ENCODE measurements around the gene FOXM1.
A peak's percentile ranks its signal among the peaks of the same experiment; 100 is the strongest.
"Not testable (repeated sequence)": the region's sequence is repeated elsewhere in the genome, so short reads cannot be mapped to it uniquely, and the experiment has no call there.

FOXM1 gene

DNA sequence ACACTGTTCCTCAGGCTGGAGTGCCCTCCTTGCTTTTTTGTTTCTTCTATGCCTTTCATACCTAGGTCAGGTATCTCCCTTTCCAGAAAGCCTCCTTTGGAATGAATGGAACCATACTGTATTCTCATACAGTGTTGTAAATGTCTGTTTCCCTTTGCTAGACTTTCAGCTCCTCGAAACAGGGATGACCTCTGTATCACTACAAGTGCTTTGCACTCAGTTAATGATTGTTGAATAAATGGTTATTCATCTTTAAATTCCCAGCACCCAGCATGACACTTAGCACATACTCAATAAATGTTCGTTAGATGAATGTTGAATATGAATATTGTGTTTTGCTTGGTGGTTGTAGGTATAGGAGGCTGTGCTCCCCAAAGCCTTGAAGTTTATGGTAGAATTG is 7.8 kb upstream of the FOXM1 start:
- ATAC-seq: no peak

DNA sequence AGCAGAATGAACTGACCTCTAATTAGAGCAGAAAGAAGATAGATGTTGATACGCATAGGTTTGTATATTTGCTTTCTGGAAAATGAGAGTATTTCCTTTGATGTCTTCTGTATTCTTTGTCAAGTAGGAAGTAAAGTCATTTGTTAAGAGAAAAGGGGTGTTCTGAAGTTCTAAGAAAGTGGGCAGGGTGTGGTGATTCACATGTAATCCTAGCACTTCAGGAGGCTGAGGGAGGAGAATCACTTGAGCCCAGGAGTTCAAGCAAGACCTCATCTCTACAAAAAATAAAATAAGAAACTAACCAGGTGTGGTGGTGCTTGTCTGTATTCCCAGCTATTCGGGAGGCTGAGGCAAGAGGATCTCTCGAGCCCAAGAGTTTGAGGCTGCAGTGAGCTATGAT is 2.9 kb upstream of the FOXM1 start:
- ATAC-seq: peak; percentile 45 to 54

DNA sequence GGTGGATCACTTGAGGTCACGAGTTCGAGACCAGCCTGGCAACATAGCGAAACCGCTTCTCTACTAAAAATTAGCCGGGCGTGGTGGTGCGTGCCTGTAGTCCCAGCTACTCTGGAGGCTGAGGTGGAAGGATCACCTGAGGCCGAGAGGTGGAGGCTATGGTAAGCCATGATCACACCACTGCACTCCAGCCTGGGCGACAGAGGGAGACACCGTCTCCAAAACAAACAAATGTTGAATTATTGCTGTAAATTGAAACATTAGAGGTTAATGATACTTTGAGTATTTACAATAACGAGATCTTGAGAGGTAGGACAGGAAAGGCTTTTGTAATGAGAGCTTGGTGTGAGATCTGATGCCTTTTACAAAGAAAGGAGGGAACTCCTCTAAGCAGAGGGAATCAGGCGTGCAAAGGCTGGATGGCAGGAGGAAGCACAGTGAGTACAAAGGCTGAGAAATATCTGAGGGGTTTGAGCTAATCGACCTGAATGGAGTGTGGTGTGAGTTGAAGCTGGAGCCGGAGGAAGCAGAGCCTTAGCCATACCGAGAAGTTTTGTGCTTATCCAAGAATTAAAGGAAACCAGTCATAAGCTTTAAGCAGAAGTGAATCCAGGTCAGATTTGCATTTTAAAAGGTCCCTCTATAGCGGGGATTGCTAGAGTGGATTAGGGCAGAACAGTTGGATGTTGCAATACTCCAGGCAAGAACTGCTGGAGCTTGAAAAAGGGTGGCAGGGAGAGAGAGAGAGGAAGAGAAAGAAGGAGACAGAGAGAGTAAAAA is 1.2 kb upstream of the FOXM1 start:
- peak in 1 of 2 donors; percentile 6 for ATAC-seq

DNA sequence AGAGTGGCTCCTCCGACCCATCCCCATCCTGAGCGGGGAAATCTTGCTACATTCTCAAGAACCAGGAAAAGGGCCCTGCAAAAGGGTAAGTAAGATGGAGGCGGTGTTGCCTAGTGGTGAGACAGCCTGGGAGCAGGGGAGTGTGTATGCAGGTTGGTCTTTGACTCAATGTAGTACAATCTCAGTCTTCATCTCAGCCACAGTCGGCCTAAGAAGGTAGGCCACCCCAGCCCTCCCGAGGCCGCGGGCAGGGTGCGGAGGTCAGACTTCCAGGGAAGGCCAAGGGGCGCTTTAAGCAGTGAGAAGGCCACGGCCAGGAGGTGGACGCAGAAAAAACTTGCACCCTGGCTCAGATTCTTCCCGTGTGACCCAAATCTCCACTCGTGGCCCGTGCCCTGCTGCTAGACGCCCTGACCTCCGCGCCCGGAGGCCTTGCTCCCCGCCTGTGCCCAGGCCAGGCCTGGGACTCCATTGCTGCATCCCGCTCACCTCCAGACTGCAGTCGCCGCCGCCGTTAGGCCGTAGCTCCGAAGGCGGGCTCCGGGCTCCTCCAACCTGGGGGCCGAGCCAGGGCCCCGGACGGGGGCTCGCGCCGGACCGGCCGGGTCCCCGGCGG is 435 bp downstream of the FOXM1 start:
- ATAC-seq: peak; percentile 28 to 43

DNA sequence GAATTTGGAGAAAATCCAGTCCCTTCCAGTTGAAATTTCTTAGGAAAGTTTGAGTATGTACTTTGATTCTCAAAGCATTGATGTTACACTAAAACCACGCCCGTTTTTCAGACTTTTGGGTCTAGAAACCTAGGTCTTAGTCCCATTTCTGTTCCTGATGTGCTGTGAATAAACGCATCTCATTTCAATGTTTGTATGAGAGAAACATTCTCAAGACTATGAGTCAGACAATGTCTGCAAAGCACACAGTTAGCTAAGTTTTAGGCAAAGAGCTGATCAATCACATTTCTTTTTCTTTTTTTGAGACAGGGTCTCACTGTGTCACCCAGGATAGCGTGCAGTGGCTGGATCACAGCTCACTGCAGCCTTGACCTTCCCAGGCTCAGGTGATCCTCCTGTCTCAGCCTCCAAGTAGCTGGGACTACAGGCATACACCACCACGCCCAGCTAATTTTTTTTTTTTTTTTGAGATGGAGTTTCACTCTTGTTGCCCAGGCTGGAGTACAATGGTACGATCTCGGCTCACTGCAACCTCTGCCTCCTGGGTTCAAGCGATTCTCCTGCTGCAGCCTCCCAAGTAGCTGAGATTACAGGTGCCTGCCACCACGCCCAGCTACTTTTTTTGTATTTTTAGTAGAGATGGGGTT is 7.9 kb downstream of the FOXM1 start:
- not testable (repeated sequence) for ATAC-seq

DNA sequence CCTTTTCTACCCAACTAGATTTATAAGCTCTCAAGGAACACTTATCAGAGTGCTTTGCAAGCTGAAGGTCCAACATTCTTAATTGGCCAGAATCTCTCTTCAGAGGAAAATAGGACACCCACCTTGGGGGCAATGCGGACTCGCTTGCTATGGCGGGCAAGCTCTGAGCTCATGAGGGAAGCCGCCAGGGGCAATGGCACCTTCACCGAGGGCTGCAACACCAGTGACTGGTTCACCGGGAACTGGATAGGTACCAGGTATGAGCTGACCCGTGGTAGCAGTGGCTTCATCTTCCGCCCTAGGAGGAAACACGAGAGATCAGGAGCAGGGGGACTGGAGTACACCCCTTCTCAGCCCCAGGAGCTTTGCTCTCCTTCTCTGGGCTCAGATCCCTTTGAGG is 12.8 kb downstream of the FOXM1 start:
- no peak for ATAC-seq

DNA sequence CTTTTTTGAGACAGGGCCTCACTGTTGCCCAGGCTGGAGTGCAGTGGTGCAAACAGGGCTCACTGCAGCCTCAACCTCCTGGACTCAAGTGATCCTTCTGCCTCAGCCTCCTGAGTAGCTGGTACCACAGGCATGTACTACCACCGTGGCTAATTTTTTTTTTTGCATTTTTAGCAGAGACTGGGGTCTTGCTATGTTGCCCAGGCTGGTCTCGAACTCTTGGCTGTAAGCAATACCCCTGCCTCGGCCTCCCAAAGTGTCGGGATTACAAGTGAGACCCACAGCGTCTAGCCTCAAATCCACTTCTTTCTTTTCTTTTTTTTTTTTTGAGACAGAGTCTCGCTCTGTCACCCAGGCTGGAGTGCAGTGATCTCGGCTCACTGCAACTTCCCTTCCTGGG is 13.6 kb downstream of the FOXM1 start:
- ATAC-seq: not testable (repeated sequence)

DNA sequence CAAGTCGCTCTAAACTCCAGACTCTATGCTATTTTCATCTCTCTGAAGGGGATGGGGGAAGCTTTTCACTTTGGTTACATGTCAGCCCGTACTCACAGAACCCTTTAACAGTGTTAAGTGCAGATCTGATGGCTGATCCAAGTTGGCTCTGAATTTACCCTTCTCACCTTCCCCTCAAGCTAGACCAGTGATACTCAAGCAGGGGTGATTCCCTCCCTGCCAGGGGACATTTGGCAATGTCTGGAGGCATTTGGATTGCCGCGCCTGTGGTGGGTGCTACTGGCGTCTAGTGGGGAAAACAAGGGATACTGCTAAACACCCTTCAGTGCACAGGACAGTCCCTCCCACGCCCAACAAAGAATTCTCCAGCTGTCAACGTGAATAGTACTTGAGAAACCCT is 14.1 kb downstream of the FOXM1 start:
- no peak for ATAC-seq

DNA sequence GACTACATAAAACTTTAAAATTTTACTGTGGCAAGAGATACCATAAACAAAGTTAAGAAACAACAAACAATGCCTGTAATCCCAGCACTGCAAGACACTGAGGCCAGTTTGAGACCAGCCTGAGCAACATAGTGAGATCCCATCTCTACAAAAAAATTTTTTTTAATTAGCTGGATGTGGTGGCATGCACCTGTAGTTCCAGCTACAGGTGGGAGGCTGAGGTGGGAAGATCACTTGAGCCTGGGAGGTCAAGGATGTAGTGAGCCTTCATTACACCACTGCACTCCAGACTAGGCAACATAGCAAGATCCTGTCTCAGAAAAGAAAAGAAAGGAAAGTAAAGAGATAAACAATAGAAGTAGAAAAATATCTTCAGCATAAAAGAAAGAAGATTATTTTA is 16.8 kb downstream of the FOXM1 start:
- no peak for ATAC-seq

DNA sequence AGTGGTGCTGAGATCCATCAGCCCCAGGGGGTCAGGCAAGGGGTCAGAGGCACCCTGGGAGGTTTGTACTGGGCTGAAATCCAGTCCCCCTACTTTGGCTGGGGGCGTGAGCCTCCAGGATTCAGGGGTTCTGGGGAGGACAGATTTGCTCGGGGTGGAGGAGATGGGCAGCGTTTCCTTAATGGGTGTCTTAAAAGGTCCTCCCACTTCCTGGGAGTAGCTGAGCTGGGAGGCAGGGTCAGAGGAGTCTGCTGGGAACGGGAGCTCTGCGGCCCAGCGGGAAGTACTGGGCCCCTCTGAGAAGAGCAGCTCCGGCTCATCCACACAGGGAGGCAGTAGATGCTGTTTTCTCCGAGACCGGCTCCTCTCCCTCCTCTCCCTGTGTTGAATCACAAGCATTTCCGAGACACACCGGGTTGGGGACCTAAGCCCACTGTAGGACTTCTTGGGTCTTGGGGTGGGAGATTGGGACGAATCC is 18.0 kb downstream of the FOXM1 start:
- ATAC-seq: no peak

DNA sequence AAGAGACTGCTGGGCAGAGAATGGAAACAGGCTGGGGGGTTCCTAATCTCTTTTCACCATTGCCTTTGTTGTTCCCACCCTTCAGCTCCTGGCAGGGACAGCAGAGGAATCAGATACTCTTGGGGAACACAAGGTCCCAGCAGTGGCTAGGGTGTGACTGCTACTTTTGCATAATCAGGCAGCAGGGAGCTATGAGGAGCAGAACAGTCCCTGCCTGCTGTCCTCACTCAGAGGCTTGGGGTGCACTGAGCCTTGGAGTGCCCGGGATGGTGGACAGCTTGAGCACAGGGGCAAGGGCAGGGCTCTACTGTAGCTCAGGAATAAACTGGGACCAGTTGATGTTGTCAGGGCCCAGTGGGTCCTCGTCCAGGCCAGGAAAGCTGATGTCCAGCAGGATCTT is 18.6 kb downstream of the FOXM1 start:
- no peak for ATAC-seq

DNA sequence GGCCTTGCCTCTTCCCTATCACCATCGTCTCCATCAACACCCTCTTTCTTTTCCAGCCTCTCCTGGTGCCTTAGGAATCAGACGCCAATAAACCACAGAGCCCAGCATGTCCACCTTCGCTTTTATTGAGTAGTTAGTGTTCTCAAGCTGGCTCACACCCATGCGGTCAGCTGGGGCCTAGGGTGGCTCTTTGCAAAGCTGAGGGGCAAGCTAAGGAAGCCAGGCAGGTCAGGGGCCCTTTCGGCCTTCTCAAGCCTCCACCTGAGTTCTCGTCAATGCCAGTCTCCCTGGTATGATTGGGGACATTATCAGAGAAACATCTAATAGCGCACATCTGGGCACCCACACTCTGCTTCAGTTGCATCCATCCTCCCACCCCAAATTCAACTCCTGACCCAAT is 19.4 kb downstream of the FOXM1 start:
- no peak for ATAC-seq

DNA sequence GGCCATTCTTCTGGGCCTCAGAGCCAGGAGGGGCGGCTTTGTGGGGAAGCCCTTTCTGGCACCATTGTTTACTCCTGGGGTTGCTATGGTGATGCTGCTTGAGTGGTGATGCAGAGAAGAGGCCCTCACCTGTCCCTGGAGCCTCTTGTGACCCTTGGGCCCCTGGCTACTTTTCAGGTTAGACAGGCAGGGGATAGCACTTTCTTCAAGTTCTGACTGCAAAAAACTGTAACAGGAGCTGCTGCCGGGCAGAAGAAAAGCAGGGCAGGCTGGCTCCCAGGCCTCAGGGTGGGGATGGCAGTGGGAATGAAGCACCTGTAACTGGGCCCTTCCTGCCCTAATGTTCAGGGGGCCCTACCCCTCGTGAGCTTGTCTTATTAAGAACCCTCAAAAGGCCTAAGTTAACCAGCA is 19.9 kb downstream of the FOXM1 start, which contains the start of gene TEX52:
TEX52 (minus strand) TSS at position 19 of the 411 bp plus-strand sequence; CDS start at position 6, 13 bp downstream.
- ATAC-seq: no peak

DNA sequence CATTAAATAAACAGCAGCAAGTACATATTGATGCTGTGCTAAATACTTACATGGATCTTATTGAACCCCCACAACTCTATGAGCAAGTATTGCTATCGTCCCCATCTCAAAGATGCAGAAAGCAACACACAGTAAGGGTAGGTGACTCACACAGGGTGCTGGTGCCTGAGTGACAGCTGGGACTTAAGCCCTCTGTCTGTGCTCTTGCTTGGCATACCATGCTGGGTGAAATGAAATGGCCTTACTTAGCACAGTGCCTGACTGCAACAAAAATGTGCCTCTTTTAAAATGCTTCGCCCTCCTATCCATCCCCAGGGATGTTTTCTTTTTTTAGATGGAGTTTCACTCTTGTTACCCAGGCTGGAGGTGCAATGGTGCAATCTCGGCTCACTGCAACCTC is 20.9 kb downstream of the FOXM1 start:
- no peak for ATAC-seq

DNA sequence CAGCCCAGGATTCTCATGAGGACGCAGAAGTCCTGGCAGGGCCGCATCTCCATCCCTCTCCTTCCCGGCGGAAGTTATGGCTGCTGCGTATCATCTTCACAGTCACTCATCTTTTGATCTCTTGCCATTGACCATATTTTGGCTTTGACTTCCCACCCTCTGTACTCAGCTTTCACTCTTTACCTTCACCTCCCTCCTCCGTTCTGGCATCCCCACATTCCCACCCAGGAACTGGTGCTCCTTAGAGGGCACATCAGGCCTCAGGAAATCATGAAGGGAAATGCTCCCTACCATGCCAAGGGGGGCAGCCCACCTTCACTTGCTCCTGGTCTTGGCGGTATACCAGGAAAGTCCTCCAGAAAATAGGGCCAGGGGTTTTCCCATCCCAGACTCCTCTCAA is 21.4 kb downstream of the FOXM1 start:
- ATAC-seq: no peak

DNA sequence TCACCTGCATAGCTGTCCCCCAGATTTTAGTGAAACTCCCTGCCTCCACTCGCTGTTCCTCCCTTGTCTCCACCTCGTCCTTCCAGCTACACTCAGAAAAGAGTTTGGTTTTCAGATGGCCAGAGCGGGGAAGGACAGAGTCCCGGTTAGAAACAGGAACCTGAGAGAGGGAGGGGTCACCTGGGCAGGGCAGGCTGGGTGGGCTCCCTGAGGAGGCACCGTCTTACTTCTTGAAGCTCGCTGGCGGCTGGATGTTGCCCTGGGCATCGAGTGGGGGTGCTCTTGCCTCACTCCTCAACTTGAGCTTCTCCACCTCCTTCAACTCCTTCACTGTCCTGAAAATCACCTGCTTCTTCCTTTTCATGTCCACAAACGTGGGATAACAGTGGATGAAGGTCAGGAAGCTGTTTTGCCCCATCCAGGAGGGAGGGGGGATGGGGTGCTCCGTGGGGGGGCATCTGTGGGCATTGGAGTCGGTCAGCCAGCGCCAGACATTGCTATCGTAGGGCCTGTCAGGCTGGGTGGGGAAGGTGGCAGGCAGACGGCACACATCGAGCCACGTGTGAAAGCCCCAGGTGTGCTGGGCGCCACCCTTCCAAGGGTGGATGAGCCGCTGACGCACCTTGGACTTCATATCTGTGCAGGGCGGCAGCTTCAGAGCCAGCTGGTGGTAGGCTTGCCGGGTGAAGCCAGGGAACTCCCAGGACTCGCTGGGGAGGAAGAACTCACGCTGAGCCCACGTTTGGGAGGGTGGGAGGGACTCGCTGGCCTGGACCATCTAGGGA is 22.1 kb downstream of the FOXM1 start:
- no peak for ATAC-seq

DNA sequence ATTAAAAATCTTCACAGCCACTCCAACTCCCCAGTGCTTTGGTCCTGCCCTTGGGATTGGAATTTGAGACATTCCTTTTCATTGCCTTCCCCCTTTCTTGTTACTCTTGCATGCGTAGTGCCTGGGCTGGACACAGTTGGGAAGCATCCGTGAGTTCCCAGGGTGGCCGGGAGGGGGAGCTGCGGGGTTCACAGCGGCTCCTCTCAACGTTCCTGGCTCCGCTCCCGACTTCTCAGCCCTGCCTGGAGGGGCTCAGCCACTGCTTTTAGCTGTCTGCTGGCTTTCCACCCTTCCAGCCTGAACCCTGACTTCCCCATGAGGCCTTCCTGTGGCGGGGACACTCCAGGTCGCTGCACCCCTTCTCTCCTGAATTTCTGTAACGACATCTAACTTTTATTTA is 23.3 kb downstream of the FOXM1 start:
- peak; percentile 32 to 78 for ATAC-seq

DNA sequence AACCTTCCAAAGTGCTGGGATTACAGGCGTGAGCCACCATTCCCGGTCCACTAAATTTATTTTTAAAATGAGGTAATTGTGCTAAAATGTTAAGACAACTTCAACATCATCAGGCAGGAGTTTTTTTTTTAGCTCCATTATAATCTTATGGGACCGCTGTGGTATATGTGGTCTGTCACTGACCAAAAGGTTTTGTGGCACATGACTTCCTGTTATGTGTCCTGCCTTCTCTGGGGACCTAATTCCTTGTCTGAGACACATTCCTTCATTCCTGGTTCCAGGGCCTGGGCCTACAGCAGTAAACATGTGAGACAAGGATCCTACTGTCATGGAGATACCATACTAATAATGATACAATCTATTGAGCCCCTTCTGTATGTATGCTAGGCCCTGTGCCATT is 25.0 kb downstream of the FOXM1 start:
- no peak for ATAC-seq

DNA sequence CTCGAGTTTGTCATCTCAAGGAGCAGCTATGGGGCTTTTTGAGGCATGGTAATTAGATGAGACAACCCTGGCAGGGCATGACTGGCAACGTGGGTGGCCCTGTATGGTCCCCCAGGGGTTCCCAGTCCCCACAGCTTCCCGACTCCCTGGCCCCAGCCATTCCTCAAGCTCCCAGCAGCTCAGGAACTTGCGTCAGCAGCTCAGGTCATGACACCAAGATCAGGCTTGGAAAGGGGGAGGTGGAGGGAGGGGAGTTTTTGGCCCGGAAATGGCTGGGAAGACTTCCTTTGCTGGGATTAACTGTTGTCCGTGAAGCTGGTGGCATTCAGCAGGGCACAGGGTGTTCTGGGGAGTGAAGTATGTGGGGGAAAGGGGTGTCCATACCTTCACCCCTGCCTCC is 31.7 kb downstream of the FOXM1 start:
- ATAC-seq: no peak

DNA sequence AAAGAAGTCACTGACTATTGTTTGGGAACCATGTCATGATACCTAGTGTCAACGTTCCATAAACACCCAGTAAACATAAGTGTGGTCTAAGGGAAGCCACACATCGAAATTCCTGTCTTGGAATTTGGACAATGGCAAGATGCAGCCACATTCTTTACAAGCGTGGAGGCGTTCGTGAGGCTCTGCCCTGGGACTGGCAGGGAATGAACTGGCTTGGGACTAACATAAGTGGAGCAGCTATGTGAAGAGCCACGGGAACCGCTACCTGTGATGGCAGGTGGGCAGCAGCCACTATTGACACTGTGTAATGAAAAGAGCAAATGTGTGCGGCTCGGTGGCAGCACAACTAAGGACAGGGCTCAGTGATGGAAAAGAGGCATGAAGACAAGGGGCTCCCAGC is 32.2 kb downstream of the FOXM1 start:
- no peak for ATAC-seq

DNA sequence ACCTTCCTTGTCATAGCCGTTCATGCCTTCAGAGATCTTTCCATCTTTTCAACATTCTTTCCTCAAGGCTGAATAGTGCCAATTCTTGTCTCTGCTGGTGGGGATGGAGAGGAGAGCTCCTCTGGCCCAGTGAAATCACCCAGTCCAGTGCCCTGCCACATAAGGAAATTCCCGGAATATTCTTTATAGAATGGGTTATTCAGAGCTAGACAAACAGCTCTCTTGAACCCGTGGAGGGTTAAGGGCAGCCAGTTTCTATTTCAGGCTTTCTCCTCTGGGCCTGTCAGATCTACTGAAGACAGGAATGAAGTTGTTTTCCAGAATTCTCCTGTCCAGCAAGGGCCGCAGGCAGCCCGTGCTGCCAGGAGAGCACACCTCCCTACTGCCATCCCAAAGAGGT is 34.0 kb downstream of the FOXM1 start:
- ATAC-seq: no peak

DNA sequence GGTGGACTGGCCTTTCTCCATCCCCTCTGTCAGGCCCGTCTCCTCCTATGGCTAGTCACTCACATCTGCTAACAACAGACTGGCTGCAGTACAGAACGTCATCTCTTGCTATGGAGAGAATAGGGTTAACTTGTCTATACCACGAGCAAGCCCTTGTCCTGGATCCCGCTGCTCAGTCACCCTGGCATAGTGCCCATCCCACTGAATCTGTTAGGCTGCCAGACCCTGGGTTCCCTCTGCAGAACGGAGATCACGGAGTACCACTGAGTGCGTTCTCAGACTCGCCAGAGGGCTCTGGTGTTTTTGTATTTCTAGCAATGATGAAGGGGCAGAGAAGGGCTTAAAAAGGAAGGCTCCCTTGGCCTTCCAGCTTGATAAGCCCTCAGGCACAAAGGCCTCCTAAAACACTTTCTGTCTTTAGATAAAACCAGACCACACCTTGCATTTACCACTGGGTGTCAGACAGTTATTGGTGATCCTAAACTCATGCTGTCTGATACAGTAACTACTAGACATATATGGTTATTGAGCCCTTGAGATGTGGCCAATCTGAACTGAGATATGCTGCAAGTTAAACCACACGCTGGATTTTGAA is 35.8 kb downstream of the FOXM1 start:
- no peak for ATAC-seq

DNA sequence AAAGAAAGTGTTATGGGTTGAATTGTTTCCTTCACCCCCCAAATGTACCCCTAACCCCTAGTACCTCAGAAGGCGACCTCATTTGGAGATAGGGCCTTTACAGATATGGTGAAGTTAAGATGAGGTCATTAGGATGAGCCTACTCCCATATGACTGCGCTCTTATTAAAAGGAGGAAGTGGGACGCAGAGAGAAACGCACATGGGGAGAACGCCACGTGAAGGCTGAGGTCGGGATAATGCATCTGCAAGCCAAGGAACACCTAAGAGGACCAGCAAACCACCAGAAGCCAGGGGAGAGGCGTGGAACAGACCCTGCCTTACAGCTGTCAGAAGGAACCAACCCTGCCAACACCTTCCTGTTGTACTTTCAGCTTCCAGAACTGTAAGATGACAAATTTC is 40.4 kb downstream of the FOXM1 start:
- no peak for ATAC-seq

All from activated CD4-positive, CD25-positive, alpha-beta regulatory T cell treated with anti-CD3 and anti-CD28 coated beads, Interleukin-2, amount 50 U/mL, for 24 hours (primary cell).